GM23248 (cell line): Measurements from ENCODE around the gene ZNF215. TPM values are rescaled to one million over a fixed set of nuclear protein-coding genes. Genes with fewer than 3 reads are reported as not detected.

Experiments
- DNase-seq: peaks from one replicate; pipeline ENCODE4 v3.0.0-alpha.2; 2015
- H2AFZ ChIP-seq: fragments of 200-600 bp; sonication (generic); 2 replicates; pipeline ENCODE4 v1.6.1; 2016; ENCODE audit warnings: antibody characterized with exemption
- H3F3A ChIP-seq: fragments of 200-600 bp; sonication (generic); 2 replicates; pipeline ENCODE4 v1.6.1; 2016; ENCODE audit warnings: mild to moderate bottlenecking, antibody characterized with exemption, mixed run types; ENCODE audit not compliant: insufficient read depth
- H3K27ac ChIP-seq: fragments of 200-600 bp; sonication (generic); 2 replicates; pipeline ENCODE4 v1.5.1; 2016; ENCODE audit warnings: mild to moderate bottlenecking
- H3K27me3 ChIP-seq: fragments of 200-600 bp; sonication (generic); replicated peaks from 2 replicates; pipeline ENCODE4 v1.6.1; 2016; ENCODE audit warnings: mild to moderate bottlenecking; ENCODE audit not compliant: insufficient read depth
- H3K36me3 ChIP-seq: fragments of 200-600 bp; sonication (generic); 2 replicates; pipeline ENCODE4 v1.6.1; 2016; ENCODE audit warnings: low read depth, mild to moderate bottlenecking
- H3K4me1 ChIP-seq: fragments of 200-600 bp; sonication (generic); 2 replicates; pipeline ENCODE4 v1.6.1; 2016; ENCODE audit warnings: mild to moderate bottlenecking; ENCODE audit not compliant: insufficient read depth
- H3K4me2 ChIP-seq: fragments of 200-600 bp; sonication (generic); one replicate; pipeline ENCODE4 v1.6.1; 2016; ENCODE audit warnings: mild to moderate bottlenecking; ENCODE audit not compliant: unreplicated experiment
- H3K4me3 ChIP-seq: fragments of 200-600 bp; sonication (generic); 2 replicates; pipeline ENCODE4 v1.5.1; 2016; ENCODE audit warnings: mild to moderate bottlenecking
- H3K79me2 ChIP-seq: fragments of 200-600 bp; sonication (generic); 2 replicates; pipeline ENCODE4 v1.6.1; 2016; ENCODE audit warnings: mild to moderate bottlenecking; ENCODE audit not compliant: insufficient read depth
- H3K9ac ChIP-seq: fragments of 200-600 bp; sonication (generic); 2 replicates; pipeline ENCODE4 v1.6.1; 2016; ENCODE audit warnings: mild to moderate bottlenecking
- H3K9me2 ChIP-seq: fragments of 200-600 bp; sonication (generic); 2 replicates; pipeline ENCODE4 v1.6.1; 2016; ENCODE audit warnings: mixed run types, mild to moderate bottlenecking, moderate library complexity; ENCODE audit not compliant: insufficient read depth
- H3K9me3 ChIP-seq: fragments of 200-600 bp; sonication (generic); one replicate; pipeline ENCODE4 v1.6.1; 2017; ENCODE audit warnings: low read depth
- H4K20me1 ChIP-seq: fragments of 200-600 bp; sonication (generic); 2 replicates; pipeline ENCODE4 v1.6.0; 2016; ENCODE audit not compliant: insufficient read depth
- EZH2 ChIP-seq: fragments of 200-600 bp; sonication (generic); IDR thresholded peaks from 2 replicates; pipeline ENCODE4 v1.6.1; 2018; ENCODE audit warnings: antibody characterized with exemption, mild to moderate bottlenecking; ENCODE audit not compliant: insufficient read depth, poor library complexity, severe bottlenecking
- EZH2phosphoT487 ChIP-seq: fragments of 200-600 bp; sonication (generic); IDR thresholded peaks from 2 replicates; pipeline ENCODE4 v1.6.1; 2018; ENCODE audit warnings: antibody characterized with exemption, moderate library complexity, mild to moderate bottlenecking, low read depth; ENCODE audit not compliant: insufficient read depth
- WGBS, 2 experiments: methylation state at CpG; one replicate each; pipeline ENCODE4 v1.1.6; 2015 to 2017; ENCODE audit warnings: low lambda C conversion rate in 2 of 2, low coverage in 1 of 2; ENCODE audit errors: missing lambda C conversion rate in 2 of 2; 5-methylcytosine and 5-hydroxymethylcytosine counted together
- in situ Hi-C: fragments of 300-500 bp; cut with MboI; formaldehyde crosslinking; loops from 2 replicates; pipeline ENCODE4 v1.15.0; 2020
- polyA plus RNA-seq: library from polyadenylated mRNA; unstranded; fragments of >200 nt; fragmentation: Nextera tagmentation; extraction: Ambion mirVana; gene quantifications from 2 replicates; pipeline ENCODE4 v1.2.1, GENCODE V29; 2016
- total RNA-seq: library from RNA; depleted of rRNA; stranded (reverse); fragments of >200 nt; shearing (Covaris generic); gene quantifications from 2 replicates; pipeline ENCODE4 v1.2.3, GENCODE V29; 2014; rRNA removed

The ZNF215 gene
- total and polyA plus RNA-seq, 2 experiments from 2014 or later: 4.9 to 5.4 TPM

DNA sequence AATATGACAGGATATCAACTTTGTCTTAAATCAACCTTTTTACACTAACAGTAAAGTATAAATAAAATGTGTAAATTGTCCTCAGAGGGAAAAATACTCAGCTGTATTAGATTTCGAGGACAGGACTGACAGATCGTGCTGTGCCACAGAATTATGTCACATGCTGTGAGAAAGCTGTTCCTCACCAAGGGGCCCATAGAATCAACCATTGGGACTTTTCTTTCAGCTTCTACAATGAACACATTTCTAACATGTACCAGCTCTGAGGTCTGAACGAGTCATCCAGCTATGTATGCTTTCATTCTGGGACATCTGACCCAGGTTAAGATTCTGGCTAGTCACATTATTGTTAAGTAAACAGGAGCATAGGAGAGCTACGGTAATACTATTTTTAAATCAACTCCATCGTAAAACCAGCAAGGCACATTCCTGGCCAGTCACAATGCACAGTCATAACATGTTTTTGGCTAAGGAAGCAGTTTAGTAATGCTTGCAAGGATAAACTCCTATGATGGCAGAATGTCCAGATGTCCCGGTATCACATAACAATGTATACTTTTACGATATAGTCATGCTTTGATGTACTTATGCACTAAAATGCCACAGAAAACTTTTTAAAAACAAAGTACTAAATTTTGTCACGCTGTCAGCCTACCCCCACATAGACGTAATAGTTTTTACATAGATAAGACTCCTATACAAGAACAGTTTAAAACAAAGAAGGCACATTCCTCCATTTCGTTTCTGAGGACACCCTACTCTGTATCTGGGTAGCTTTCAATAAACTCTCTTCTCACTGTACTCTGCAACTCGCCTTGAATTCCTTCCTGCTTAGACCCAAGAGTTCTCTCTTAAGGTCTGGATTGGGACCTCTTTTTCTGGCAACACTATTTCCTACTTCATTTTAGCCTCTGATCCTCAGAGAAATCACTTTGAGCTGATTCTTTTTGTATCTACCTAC is 66.5 kb downstream of the ZNF215 start:
- DNase-seq: peak; percentile 93
- H3K36me3 ChIP-seq: no peaks in the 10 kb centered on the region
- H3K4me3 ChIP-seq: peak overlapping the region; percentile 53
- peaks cover 29% of the 10 kb centered on the region for H3K4me1 ChIP-seq
- H3K27me3 ChIP-seq: no peaks in the 10 kb centered on the region
- WGBS, 2 experiments: 16 to 18% methylated on average over 11 of the region's 11 CpGs
- TF ChIP-seq EZH2 (no peak), EZH2phosphoT487 (no peak)
- H3K9ac ChIP-seq: peak overlapping the region; percentile 45
- peak overlapping the region; percentile 79 for H3K27ac ChIP-seq
- H2AFZ ChIP-seq: peak overlapping the region; percentile 44; the same call in 1 of the 2 replicates
- no peaks in the 10 kb centered on the region for H3K79me2 ChIP-seq
- no peaks in the 10 kb centered on the region for H3K9me2 ChIP-seq
- no peaks in the 10 kb centered on the region for H4K20me1 ChIP-seq
- no peaks in the 10 kb centered on the region for H3K9me3 ChIP-seq
- in situ Hi-C loops: no loop called here
- H3F3A ChIP-seq: peaks cover 23% of the 10 kb centered on the region
- H3K4me2 ChIP-seq: peak overlapping the region; percentile 79

DNA sequence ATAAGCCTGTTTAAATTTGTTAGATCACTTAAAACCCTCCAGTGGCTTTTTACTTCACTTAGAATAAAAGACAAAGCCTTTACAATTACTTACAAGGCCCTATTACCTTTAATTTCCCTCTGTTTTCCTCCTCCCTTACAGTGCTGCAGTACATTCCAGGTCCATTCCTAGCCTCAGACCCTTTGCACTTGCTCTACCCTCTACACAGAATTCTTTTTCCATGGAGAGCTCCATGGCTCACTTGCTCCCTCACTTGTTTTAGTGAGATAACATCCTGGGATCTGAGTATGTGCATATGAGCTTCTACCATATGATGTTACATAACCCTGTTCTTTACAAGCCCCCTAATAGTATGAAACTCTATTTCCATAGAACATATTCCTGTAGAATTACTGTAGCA is 69.5 kb downstream of the ZNF215 start:
- Histone ChIP-seq H3K9me3 (no peaks in the 10 kb centered on the region), H3K36me3 (no peaks in the 10 kb centered on the region; the same call in 1 of the 2 replicates), H2AFZ (no peak overlapping the region), H3K9ac (no peak overlapping the region), H3F3A (peaks cover 23% of the 10 kb centered on the region), H3K9me2 (no peaks in the 10 kb centered on the region), H3K27ac (no peak overlapping the region), H3K4me1 (peaks cover 20% of the 10 kb centered on the region), H3K4me2 (no peak overlapping the region), H4K20me1 (no peaks in the 10 kb centered on the region), H3K27me3 (no peaks in the 10 kb centered on the region), H3K79me2 (no peaks in the 10 kb centered on the region), H3K4me3 (no peak overlapping the region)
- TF ChIP-seq EZH2 (no peak), EZH2phosphoT487 (no peak)
- DNase-seq: no peak
- in situ Hi-C loops: no loop called here

DNA sequence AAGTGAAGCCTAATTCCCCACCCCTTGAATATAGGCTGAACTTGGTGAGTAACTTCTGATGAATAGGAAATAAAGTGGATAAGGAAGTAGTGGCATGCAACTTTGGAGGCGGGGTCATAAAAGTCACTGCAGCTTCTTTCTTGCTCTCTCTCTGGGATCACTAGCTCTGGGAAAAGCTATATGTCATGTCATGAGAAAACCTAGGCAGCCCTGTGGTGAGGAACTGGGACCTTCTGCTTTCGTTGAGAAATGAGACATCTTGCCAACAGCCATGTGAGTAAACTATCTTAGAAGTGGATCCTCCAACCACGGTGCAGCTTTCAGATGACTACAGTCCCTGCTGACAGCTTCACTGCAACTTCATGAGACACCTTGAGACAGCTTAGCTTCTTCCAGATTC is 78.3 kb downstream of the ZNF215 start:
- 1 to 5% methylated on average over 3 of the region's 3 CpGs for WGBS, 2 experiments
- Histone ChIP-seq H3K4me2 (peak overlapping the region; percentile 57), H3K9me3 (no peaks in the 10 kb centered on the region), H3F3A (peaks cover 12% of the 10 kb centered on the region; the same call in 1 of the 2 replicates), H3K9ac (peak overlapping the region; percentile 43; the same call in 1 of the 2 replicates), H3K36me3 (no peaks in the 10 kb centered on the region; the same call in 1 of the 2 replicates), H3K4me1 (peaks cover 17% of the 10 kb centered on the region), H3K79me2 (no peaks in the 10 kb centered on the region), H2AFZ (no peak overlapping the region), H3K27ac (peak overlapping the region; percentile 70), H4K20me1 (no peaks in the 10 kb centered on the region), H3K27me3 (no peaks in the 10 kb centered on the region), H3K9me2 (no peaks in the 10 kb centered on the region), H3K4me3 (peak overlapping the region; percentile 49)
- peak; percentile 97 for DNase-seq
- TF ChIP-seq EZH2 (no peak), EZH2phosphoT487 (peak; percentile 87; the same call in 1 of the 2 replicates)
- in situ Hi-C loops: no loop called here

Other genes starting within 250 kb of the ZNF215 start
- 53.5 and 104 TPM in 2 replicates for gene MRPL17, start 243.1 kb upstream of the ZNF215 start, total RNA-seq
- gene MRPL17, start 243.1 kb upstream of the ZNF215 start, polyA plus RNA-seq: 107 and 114 TPM in 2 replicates
- 0.22 and 0.25 TPM in 2 replicates for gene OR2AG2, start 154.4 kb upstream of the ZNF215 start, total RNA-seq
- gene OR2AG2, start 154.4 kb upstream of the ZNF215 start, polyA plus RNA-seq: not detected in 2 replicates
- gene OR2AG1, start 143.4 kb upstream of the ZNF215 start, total RNA-seq: not detected in 2 replicates
- not detected in 2 replicates for gene OR2AG1, start 143.4 kb upstream of the ZNF215 start, polyA plus RNA-seq
- gene OR6A2, start 126.7 kb upstream of the ZNF215 start, total RNA-seq: not detected in 2 replicates
- gene OR6A2, start 126.7 kb upstream of the ZNF215 start, polyA plus RNA-seq: not detected in 2 replicates
- not detected in 2 replicates for gene OR10A5, start 80.7 kb upstream of the ZNF215 start, total RNA-seq
- not detected in 2 replicates for gene OR10A5, start 80.7 kb upstream of the ZNF215 start, polyA plus RNA-seq
- gene OR10A2, start 63.4 kb upstream of the ZNF215 start, total RNA-seq: not detected in 2 replicates
- 0.10 and 0.11 TPM in 2 replicates for gene OR10A2, start 63.4 kb upstream of the ZNF215 start, polyA plus RNA-seq
- gene OR10A4, start 49.8 kb upstream of the ZNF215 start, total RNA-seq: not detected in 2 replicates
- gene OR10A4, start 49.8 kb upstream of the ZNF215 start, polyA plus RNA-seq: not detected in 2 replicates
- 0.22 TPM in 1 of 2 replicates, not detected in the other for gene OR2D2, start 33.9 kb upstream of the ZNF215 start, total RNA-seq
- not detected in 2 replicates for gene OR2D2, start 33.9 kb upstream of the ZNF215 start, polyA plus RNA-seq
- gene OR2D3, start 5.4 kb upstream of the ZNF215 start, total RNA-seq: not detected in 2 replicates
- gene OR2D3, start 5.4 kb upstream of the ZNF215 start, polyA plus RNA-seq: 0.18 TPM in 1 of 2 replicates, not detected in the other
- 1.3 and 2.1 TPM in 2 replicates for gene ZNF214, start 93.9 kb downstream of the ZNF215 start, total RNA-seq
- gene ZNF214, start 93.9 kb downstream of the ZNF215 start, polyA plus RNA-seq: 1.3 and 2.4 TPM in 2 replicates
- not detected in 2 replicates for gene NLRP14, start 94.1 kb downstream of the ZNF215 start, total RNA-seq
- 0.13 TPM in 1 of 2 replicates, not detected in the other for gene NLRP14, start 94.1 kb downstream of the ZNF215 start, polyA plus RNA-seq
- gene RBMXL2, start 162.6 kb downstream of the ZNF215 start, total RNA-seq: not detected in 2 replicates
- gene RBMXL2, start 162.6 kb downstream of the ZNF215 start, polyA plus RNA-seq: not detected in 2 replicates